ENCODE data around the gene NRXN3.

NRXN3 gene

DNA sequence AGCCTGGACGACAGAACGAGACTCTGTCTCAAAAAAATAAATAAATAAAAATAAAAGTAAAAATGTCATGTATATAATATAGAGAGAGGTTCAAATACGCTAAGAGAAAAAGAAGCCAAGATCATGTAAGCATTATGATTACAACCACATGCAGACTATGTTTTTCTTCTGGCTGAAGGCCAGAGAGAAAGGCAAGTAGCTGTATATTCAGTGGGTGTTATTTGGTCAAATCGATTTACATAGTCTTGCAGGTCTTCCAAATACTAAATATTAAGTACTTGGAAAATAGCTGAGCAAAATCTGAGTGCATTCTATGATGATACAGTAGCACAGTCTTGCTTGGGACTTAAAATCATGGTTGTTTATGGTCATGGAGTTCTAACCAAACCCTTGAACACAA, 1283.1 kb downstream of the NRXN3 start:
- DNase-seq = no peak

GRCh38 chr14:79464468-79464867, 1294.3 kb downstream of the NRXN3 start:
- DNase-seq = no peak

- DNase-seq = no peak
These were observed 1295.5 kb downstream of the NRXN3 start for GRCh38 chr14:79465651-79466050.

GRCh38 chr14:79466938-79467527, 1296.9 kb downstream of the NRXN3 start:
- no peak for DNase-seq

- no peak for DNase-seq
These were observed 1297.7 kb downstream of the NRXN3 start for GRCh38 chr14:79467835-79468234.

DNA sequence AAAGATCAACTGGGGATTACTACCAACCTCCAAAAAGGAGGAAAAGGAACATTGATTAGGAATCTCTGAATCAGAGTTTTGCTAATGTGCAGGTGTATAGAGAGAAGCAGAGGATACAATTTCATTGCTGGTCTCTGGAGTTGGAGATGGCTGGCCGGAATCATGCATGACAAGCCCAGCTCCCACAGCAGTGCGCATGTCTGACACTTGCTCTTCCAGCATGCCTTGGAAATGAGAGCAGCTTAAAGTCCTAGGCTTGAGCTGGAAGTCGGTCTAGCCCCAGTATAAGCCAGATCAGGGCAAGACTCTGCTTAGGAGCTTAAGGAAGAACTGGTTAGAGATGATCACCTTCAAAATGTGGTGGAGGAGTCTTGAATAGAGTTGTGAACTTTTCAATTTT, 1298.3 kb downstream of the NRXN3 start:
- no peak for DNase-seq

- DNase-seq = no peak
These were observed 1303.5 kb downstream of the NRXN3 start for GRCh38 chr14:79473651-79474050.

DNA sequence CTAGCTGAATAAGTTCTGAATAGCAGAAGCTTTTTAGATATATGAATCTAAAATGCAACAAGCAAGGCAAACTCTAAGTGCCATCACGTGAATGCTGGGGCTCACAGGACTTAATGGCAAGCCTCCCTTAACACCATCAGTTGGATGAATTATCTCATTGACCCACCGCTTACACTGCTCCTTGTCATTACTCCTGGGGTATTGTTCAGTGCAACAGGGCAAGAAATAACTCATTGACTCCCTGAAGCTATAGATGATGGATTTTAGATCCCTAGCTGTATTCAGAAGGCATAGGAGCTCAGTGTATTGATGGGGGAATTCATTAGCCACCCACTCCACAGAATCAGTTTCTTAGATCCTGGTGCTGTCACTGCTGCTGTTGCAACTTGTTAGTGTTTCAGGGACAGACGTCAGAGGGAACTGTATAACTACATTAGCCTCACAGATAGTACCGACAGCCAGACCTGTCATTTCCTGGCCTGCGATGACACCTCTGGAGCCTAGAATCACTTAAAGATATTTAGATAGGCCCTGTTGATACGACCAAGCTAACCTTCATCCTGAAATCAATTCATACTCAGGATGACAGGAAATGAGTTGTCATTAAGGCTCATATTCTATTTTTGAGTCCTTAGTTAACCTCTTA, 1305.8 kb downstream of the NRXN3 start:
- no peak for DNase-seq

DNA sequence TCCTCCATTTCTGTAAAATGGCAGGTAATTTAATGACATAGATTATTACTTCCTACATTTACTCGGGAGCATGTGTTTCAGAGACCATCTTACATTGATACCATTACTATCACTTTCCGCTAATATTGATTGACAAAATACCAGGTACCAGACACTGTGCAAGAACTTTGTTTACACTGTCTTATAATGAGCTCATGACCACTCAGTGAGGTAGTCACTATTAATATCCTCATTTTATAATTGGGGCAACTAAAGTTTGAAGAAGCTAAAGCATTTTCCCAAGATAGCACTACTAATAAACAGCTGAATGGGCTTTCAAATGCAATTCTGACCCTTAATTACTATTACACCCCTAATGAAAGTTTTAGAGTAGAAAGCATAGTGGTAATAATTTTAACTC, 1306.4 kb downstream of the NRXN3 start:
- no peak for DNase-seq

DNA sequence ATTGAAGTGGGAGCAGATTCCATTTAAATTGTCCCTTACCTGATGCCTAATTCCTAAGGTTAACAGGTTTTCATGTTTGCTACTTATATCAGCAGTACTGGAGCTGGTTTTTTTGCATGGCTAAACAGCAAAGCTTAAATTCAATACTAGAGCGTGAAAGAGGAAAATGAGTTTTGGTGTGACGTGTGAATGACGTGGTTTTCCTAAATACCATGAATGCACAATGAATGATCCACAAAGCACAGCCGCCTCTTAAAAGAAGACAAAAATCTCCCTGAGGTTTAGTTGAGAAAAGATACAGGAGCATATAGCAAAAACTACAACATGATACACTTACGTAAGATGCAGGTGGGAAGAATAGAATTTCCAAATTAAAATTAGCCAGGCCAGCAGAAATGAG, 1310.0 kb downstream of the NRXN3 start:
- DNase-seq = no peak

GRCh38 chr14:79482825-79483224, 1312.7 kb downstream of the NRXN3 start:
- DNase-seq = no peak

DNA sequence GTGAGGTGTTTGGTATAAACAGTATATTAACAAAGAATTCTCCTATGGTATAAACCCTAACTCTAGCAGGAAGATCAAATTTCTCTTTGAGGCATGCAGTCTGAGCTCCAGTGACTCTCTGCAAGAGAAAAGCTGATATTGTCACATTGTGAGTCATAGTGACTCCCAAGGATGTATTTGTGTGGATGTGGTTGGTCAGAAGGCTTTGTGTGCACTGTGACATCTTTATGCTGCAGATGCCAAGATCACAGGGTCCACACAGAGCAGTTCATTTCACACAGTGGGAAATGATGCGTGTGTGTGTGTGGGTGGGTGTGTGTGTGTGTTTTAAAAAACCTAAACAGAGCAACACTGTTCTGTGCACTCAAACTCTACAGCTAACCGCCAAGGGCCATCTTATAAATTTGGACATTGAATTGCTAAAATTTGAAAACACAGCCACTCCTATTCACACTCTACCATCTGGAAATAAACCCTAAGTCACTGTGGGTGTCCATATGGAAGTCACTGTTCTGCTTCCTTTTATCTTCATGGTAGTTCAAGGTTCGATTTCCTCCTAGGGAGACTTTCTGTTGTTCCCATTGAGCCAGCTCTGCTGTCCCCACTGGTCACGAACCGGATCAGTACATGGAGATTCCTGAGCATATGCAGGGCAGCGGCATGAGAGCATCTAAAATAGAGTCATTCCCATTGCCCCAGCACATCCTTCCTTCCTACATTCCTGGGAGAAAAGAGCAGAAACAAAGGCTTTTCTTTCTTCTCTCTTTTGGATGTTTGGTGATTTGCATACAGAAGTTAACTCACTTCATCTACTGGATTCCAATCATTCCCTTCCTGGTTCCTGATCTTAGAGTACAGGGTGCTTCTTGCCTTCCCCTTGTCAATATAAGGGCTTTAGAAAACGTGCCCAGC, 1313.6 kb downstream of the NRXN3 start:
- no peak for DNase-seq

- no peak for DNase-seq
These were observed 1317.5 kb downstream of the NRXN3 start for GRCh38 chr14:79487632-79488031.

GRCh38 chr14:79491161-79491560, 1321.0 kb downstream of the NRXN3 start:
- DNase-seq = no peak

DNA sequence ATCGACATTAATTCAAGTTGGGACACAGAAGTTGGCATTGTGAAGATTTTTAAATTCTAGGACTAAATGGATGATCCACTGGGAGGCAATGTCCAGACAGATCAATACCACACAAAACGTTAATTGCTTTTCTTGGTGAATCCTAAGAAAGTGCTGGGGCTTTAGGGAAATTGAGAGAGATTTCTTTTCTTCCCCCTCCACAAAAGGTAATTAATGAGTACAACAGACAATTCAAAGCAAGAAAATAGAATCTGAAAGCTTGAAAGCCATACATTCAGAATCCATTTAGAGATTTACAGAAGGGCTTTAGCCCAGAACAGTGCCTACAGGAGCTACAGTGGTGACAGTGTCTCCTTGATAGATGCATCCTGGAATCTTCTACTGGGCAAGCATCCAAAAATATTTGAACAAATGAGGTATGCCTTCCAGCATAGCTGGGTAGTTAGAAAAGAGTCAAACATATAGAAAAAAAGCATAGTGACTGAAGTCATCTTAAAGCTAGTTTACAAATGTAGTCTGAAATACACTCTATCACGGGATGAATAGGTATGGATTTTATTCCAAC, 1323.0 kb downstream of the NRXN3 start:
- no peak for DNase-seq

DNA sequence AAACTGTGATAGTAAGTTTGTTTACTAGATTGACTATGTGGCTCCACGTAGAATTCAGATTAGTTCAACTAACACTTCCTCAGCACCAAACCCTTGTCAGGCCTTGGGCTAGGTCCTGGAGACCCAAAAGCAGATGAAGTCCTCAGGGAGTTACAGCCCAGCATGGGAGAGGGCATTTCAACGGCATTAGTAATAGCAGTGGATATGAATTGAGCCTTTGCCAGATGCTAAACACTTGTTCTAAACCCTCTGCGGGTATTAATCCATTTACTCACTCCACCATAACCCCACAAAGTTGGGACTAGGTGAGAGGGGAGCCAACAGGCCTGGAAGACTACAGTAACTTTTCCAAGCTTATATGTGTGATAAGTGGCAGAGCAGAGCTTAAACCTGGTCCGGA, 1326.5 kb downstream of the NRXN3 start:
- no peak for DNase-seq

DNA sequence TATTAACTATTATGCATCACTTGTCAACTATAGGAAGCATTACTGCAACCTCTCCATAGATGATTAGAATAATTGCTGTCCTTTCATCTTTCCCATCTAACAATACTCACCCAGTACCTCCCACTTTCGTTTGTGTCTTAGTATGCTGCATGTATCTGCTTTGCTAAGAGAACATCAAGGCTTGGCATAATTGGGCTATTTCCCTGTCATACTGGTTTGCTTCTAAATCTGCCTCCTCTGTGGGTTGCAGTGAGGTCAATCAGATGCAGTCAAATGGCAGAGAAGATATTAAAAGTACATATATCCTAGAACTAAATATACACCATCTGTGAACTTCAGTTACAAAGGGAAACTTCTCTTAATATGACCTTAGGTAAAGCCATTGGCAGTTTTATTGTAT, 1330.3 kb downstream of the NRXN3 start:
- DNase-seq = no peak

DNA sequence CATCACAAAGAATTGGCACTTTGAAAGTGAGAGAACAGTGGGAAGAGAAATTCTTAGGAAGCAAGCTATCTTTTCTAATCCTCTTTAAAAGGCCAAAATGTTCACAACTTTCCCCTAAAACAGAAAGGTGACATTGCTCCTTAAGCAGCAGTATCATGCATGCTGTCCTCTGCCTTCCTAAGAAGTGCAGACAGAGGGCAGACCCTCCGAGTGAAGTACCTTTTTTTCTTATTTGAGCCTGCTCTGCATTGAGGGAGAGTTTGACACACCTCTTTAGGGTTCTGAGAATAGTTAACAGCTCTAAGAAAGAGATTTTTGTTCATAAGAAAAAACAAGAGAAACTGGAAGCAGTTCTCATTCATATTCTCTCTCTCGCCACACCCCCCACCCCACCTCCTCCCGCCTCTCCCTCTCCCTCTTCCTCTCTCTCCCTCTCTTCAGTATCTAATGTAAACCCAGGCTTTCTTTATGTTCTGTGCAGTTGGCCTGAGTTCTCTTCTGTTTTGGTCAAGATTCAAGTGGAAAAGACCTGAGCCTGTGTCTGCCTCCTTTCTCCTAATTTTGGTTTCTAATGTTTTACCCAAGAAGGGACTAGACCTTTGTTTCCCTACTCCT, 1332.1 kb downstream of the NRXN3 start:
- no peak for DNase-seq

GRCh38 chr14:79502751-79503148, 1332.6 kb downstream of the NRXN3 start:
- no peak for DNase-seq

DNA sequence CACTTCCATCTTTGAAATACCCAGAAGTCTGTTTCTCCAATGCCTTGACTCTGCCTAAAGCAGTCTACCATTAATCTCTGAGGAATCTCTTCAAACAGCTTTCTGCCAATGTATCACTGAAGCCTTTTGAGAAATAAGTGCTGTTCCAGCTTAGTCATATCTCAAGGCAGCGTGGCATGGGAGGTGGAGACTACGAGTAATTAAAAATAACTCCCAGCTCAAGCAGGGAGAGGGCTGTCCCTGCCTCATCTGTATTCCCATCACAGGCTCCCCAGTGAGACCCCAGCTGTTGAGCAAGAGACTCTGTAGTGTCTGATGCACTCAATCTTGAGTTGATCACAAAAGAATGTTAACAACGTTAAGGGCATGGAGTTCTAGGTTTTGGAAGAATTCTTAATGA, 1340.5 kb downstream of the NRXN3 start:
- no peak for DNase-seq

- no peak for DNase-seq
These were observed 1341.0 kb downstream of the NRXN3 start for GRCh38 chr14:79511146-79511545.

GRCh38 chr14:79513446-79513845, 1343.3 kb downstream of the NRXN3 start:
- no peak for DNase-seq

DNA sequence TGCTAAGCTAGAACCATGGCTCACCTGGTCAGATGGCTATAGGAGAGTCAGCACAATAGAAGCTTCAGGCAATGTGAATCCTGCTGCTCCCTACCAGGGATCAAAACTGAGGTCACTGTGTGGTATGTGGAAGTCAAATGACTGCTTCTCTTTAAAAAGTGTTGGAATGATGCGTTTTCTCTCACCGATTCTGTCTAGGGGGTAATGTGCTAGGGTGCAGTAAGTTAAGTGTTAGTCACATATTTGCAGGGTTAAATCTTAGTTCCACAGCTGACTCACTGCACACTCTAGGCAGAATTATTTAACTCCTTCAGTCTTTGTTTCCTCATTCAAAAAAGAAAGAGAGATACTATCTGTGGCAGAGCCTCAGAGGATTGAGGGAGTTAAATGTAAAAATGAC, 1344.5 kb downstream of the NRXN3 start:
- DNase-seq = no peak
